OCI-LY7 (cell line): ENCODE results near the gene RNU6-9. TPM values are rescaled to one million over a fixed set of nuclear protein-coding genes. Genes with fewer than 3 reads are reported as not detected.

Source experiments
- BruUV-seq: library from RNA; stranded (reverse); fragments of 400-500 nt; replicated peaks from 2 replicates; lab custom pipeline; 2021; lab: Mats Ljungman, UMichigan
- CTCF ChIA-PET: fragments of 300-600 bp; sonication (Branson Sonifier 250); formaldehyde crosslinking; loops from one replicate; lab custom pipeline; 2022; ENCODE audit warnings: antibody characterized with exemption; ENCODE audit not compliant: unreplicated experiment; lab: Charles Lee
- POLR2A ChIA-PET: fragments of 300-600 bp; sonication (Branson Sonifier 250); formaldehyde crosslinking; loops from one replicate; lab custom pipeline; 2022; ENCODE audit warnings: antibody characterized with exemption; lab: Charles Lee
- DNase-seq: peaks from one replicate; pipeline ENCODE4 v3.0.0-alpha.2; 2015; ENCODE audit warnings: low spot score
- H2AFZ ChIP-seq: fragments of 200-600 bp; sonication (generic), shearing (Covaris generic); 2 replicates; pipeline ENCODE4 v1.6.1; 2014; ENCODE audit warnings: mild to moderate bottlenecking, antibody characterized with exemption, low read length, moderate library complexity
- H3K27ac ChIP-seq: fragments of 200-600 bp; sonication (generic); 2 replicates; pipeline ENCODE4 v1.5.1; 2014; ENCODE audit warnings: mixed run types, low read depth, mild to moderate bottlenecking, moderate library complexity, low read length, inconsistent platforms; ENCODE audit not compliant: poor library complexity, severe bottlenecking
- H3K36me3 ChIP-seq: fragments of 200-600 bp; sonication (generic); 2 replicates; pipeline ENCODE4 v1.6.1; 2014; ENCODE audit warnings: mild to moderate bottlenecking, antibody characterized with exemption, low read length, moderate library complexity, mixed read lengths; ENCODE audit not compliant: insufficient read depth
- H3K4me1 ChIP-seq: fragments of 200-600 bp; sonication (generic); 2 replicates; pipeline ENCODE4 v1.5.1; 2014; ENCODE audit warnings: mild to moderate bottlenecking, low read length; ENCODE audit not compliant: insufficient read depth, poor library complexity, severe bottlenecking
- H3K4me2 ChIP-seq: fragments of 200-600 bp; sonication (generic); 2 replicates; pipeline ENCODE4 v1.6.1; 2014; ENCODE audit warnings: mild to moderate bottlenecking, low read length
- H3K4me3 ChIP-seq: fragments of 200-600 bp; sonication (generic); 2 replicates; pipeline ENCODE4 v1.5.1; 2014; ENCODE audit warnings: mild to moderate bottlenecking, low read depth, low read length; ENCODE audit not compliant: poor library complexity, severe bottlenecking
- H3K79me2 ChIP-seq: fragments of 200-600 bp; sonication (generic); 2 replicates; pipeline ENCODE4 v1.6.1; 2016; ENCODE audit warnings: low read depth, mild to moderate bottlenecking, low read length, moderate library complexity, mixed read lengths; ENCODE audit not compliant: insufficient read depth
- H3K9me2 ChIP-seq: fragments of 200-600 bp; sonication (generic); 2 replicates; pipeline ENCODE4 v1.6.1; 2016; ENCODE audit warnings: mild to moderate bottlenecking, low read length, mixed read lengths; ENCODE audit not compliant: insufficient read depth
- H3K9me3 ChIP-seq: fragments of 200-600 bp; sonication (generic); 2 replicates; pipeline ENCODE4 v1.6.1; 2014; ENCODE audit warnings: mild to moderate bottlenecking, mixed run types, low read length, mixed read lengths
- H4K20me1 ChIP-seq: fragments of 200-600 bp; sonication (generic); 2 replicates; pipeline ENCODE4 v1.6.1; 2014; ENCODE audit warnings: mild to moderate bottlenecking, antibody characterized with exemption, low read length, moderate library complexity, mixed read lengths; ENCODE audit not compliant: insufficient read depth
- EZH2phosphoT487 ChIP-seq: fragments of 200-600 bp; sonication (generic); IDR thresholded peaks from 2 replicates; pipeline ENCODE4 v1.6.1; 2018; ENCODE audit warnings: low read depth, borderline replicate concordance, mild to moderate bottlenecking, mixed run types, antibody characterized with exemption, low read length, moderate library complexity, mixed read lengths
- intact Hi-C: fragments of 100-400 bp; cut with micrococcal nuclease; formaldehyde crosslinking; loops from one replicate; pipeline ENCODE4 v1.10.0; 2022; ENCODE audit not compliant: unreplicated experiment
- total RNA-seq, 2 experiments: library from RNA; depleted of rRNA in 1 of 2; stranded (reverse); fragments of >200 nt in 1 of 2; shearing (Covaris generic) in 1 of 2; gene quantifications; 2 replicates each; pipeline ENCODE4 v1.2.3, GENCODE V29; 2014 to 2022
- TF ChIP-seq, protein P1 (sequence below): fragments of 200-600 bp; sonication (generic); conservative IDR thresholded peaks from 2 replicates; pipeline ENCODE4 v1.5.1; 2014; ENCODE audit warnings: mild to moderate bottlenecking, antibody characterized with exemption, low read length, moderate library complexity, mixed read lengths

Gene RNU6-9
- total RNA-seq, 2 experiments from 2014 or later = not detected

GRCh38 chr19:926589-927350, 33.5 kb downstream of the RNU6-9 start:
- peak overlapping the region; percentile 37 for H3K27ac ChIP-seq
- no peaks in the 10 kb centered on the region for H3K9me3 ChIP-seq
- DNase-seq = peak; percentile 84
- peak overlapping the region; percentile 99 for H3K4me2 ChIP-seq
- no peaks in the 10 kb centered on the region for H3K79me2 ChIP-seq
- no peak overlapping the region for H2AFZ ChIP-seq
- ChIA-PET CTCF (interaction anchor here (0.6 kb wide), 1 partner anchor 48 kb away, joined by 6 read pairs; no protein-coding TSS in a partner anchor), POLR2A (no interaction called here)
- no peaks in the 10 kb centered on the region for H3K36me3 ChIP-seq
- peak overlapping the region; percentile 91 for H3K4me3 ChIP-seq
- no TSS peak for BruUV-seq
- intact Hi-C loops = no loop called here
- no peaks in the 10 kb centered on the region for H4K20me1 ChIP-seq
- H3K4me1 ChIP-seq = peaks cover 21% of the 10 kb centered on the region
- TF ChIP-seq, protein P1, sequence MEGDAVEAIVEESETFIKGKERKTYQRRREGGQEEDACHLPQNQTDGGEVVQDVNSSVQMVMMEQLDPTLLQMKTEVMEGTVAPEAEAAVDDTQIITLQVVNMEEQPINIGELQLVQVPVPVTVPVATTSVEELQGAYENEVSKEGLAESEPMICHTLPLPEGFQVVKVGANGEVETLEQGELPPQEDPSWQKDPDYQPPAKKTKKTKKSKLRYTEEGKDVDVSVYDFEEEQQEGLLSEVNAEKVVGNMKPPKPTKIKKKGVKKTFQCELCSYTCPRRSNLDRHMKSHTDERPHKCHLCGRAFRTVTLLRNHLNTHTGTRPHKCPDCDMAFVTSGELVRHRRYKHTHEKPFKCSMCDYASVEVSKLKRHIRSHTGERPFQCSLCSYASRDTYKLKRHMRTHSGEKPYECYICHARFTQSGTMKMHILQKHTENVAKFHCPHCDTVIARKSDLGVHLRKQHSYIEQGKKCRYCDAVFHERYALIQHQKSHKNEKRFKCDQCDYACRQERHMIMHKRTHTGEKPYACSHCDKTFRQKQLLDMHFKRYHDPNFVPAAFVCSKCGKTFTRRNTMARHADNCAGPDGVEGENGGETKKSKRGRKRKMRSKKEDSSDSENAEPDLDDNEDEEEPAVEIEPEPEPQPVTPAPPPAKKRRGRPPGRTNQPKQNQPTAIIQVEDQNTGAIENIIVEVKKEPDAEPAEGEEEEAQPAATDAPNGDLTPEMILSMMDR = no peak
- no peak for TF ChIP-seq EZH2phosphoT487
- H3K9me2 ChIP-seq = no peaks in the 10 kb centered on the region

DNA sequence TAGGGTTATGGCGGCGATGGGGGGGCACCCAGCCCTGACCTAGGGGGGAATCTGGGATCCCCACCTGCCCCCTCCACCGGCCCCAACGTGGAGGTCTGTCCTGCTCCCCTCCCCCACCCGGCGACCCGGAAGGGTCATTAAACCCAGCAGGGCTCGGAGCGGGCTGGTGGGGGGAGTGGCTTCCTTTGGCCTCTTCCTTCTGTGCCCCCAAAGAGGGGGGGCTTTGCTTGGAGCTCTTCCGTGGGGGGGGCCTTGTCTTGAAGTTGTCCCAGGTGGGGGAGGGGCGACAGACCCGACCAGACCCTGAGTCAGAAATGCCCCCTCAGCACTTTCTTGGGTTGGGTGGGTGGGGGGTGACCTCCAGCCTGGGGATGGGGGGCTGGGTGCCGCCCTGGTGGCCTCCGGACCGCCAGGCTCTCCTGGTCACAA, 34.1 kb downstream of the RNU6-9 start:
- intact Hi-C loops = no loop called here
- Histone ChIP-seq H2AFZ (no peak overlapping the region), H3K4me3 (peak overlapping the region; percentile 91), H3K9me3 (no peaks in the 10 kb centered on the region), H3K9me2 (no peaks in the 10 kb centered on the region), H4K20me1 (no peaks in the 10 kb centered on the region), H3K36me3 (no peaks in the 10 kb centered on the region), H3K4me1 (peaks cover 18% of the 10 kb centered on the region), H3K4me2 (peak overlapping the region; percentile 99), H3K79me2 (no peaks in the 10 kb centered on the region), H3K27ac (no peak overlapping the region)
- TF ChIP-seq, protein P1 = no peak
- TF ChIP-seq EZH2phosphoT487 = no peak
- no TSS peak for BruUV-seq
- no peak for DNase-seq
- ChIA-PET CTCF (interaction anchor here (0.6 kb wide), 1 partner anchor 48 kb away, joined by 6 read pairs; no protein-coding TSS in a partner anchor), POLR2A (no interaction called here)
